ENCODE data around the gene TOGARAM2. TPM values are rescaled to one million over a fixed set of nuclear protein-coding genes. Genes with fewer than 3 reads are reported as not detected.

Gene TOGARAM2
- total RNA-seq, 2 donors from 2014 or later, result 0.24 to 0.59 TPM

- Histone ChIP-seq H3K4me1 (no peaks in the 10 kb centered on the region), H3K36me3 (no peaks in the 10 kb centered on the region), H3K9me3 (no peaks in the 10 kb centered on the region), H3K9ac (ENCODE audit: low read depth in 2 of 2, low read length in 2 of 2) (no peak overlapping the region), H3K27ac (no peak overlapping the region), H3K4me3 (no peak overlapping the region), H3K27me3 (no peaks in the 10 kb centered on the region)
- no peak for TF ChIP-seq CTCF (IDR thresholded peaks at IDR 0.05)
- intact Hi-C loops (cut with DNase I), result no loop called here
- no peak for DNase-seq
These were observed 116.5 kb downstream of the TOGARAM2 start for GRCh38 chr2:29097569-29097968.

- no peaks in the 10 kb centered on the region for H3K27me3 ChIP-seq
- H3K9me3 ChIP-seq, result no peaks in the 10 kb centered on the region
- no peak overlapping the region for H3K9ac ChIP-seq (ENCODE audit: low read depth in 2 of 2, low read length in 2 of 2)
- intact Hi-C loops (cut with DNase I), result no loop called here
- H3K36me3 ChIP-seq, result no peaks in the 10 kb centered on the region
- no peak for DNase-seq
- H3K4me1 ChIP-seq, result no peaks in the 10 kb centered on the region
- no peak for TF ChIP-seq CTCF (IDR thresholded peaks at IDR 0.05)
- H3K27ac ChIP-seq, result no peak overlapping the region
- H3K4me3 ChIP-seq, result no peak overlapping the region
These were observed 119.5 kb downstream of the TOGARAM2 start for GRCh38 chr2:29100564-29100963.

Other genes with a start within 250 kb of the TOGARAM2 start
- 100 to 1,000 TPM; 273 to 478 TPM for gene PPP1CB, start 229.5 kb upstream of the TOGARAM2 start, total RNA-seq
- gene SPDYA, start 170.5 kb upstream of the TOGARAM2 start, total RNA-seq, result 1 to 10 TPM in 1 of 2 donors, under 1 TPM in 1; 0.42 to 1.1 TPM
- 10 to 100 TPM; 11.2 to 12.4 TPM for gene TRMT61B, start 111.0 kb upstream of the TOGARAM2 start, total RNA-seq
- 10 to 100 TPM; 33.3 to 41.7 TPM for gene WDR43, start 86.6 kb upstream of the TOGARAM2 start, total RNA-seq
- not detected for gene PCARE, start 93.2 kb downstream of the TOGARAM2 start, total RNA-seq
- gene CLIP4, start 134.1 kb downstream of the TOGARAM2 start, total RNA-seq, result 1 to 10 TPM; 2.1 to 7.7 TPM

All from colonic mucosa (tissue), 4 donors.